Gastroesophageal sphincter (tissue), 3 donors: ENCODE measurements around the gene RIPK1.

Experiments used
- CTCF ChIP-seq, 4 experiments: fragments of 200-600 bp in 2 of 4; fragments of 450-650 bp in 2 of 4; sonication (generic) in 1 of 4; IDR thresholded peaks; one replicate each; pipeline ENCODE4 v1.5.1; 2017 to 2019; ENCODE audit warnings: antibody characterized with exemption in 4 of 4, mild to moderate bottlenecking in 2 of 4, moderate library complexity in 2 of 4
- EP300 ChIP-seq: sonication (generic); formaldehyde crosslinking; IDR thresholded peaks from one replicate; pipeline ENCODE4 v1.6.1; 2017; ENCODE audit warnings: antibody characterized with exemption, mild to moderate bottlenecking
- POLR2A ChIP-seq, 2 donors: fragments of 450-650 bp; IDR thresholded peaks; one replicate each; pipeline ENCODE4 v1.6.1; 2017; ENCODE audit warnings: antibody characterized with exemption in 2 of 2, mild to moderate bottlenecking in 2 of 2, moderate library complexity in 1 of 2
- POLR2AphosphoS5 ChIP-seq: sonication (generic); formaldehyde crosslinking; IDR thresholded peaks from one replicate; pipeline ENCODE4 v1.6.1; 2017; ENCODE audit warnings: antibody characterized with exemption

- TF ChIP-seq POLR2AphosphoS5 (no peak), CTCF (IDR thresholded peaks at IDR 0.05) (no peak), POLR2A (IDR thresholded peaks at IDR 0.05) (no peak), EP300 (no peak)
These were observed 7.4 kb downstream of the RIPK1 start for GRCh38 chr6:3075772-3076113.
